ENCODE results near the gene MT3. TPM values are rescaled to one million over a fixed set of nuclear protein-coding genes. Genes with fewer than 3 reads are reported as not detected.
"Not testable (repeated sequence)": the region's sequence is repeated elsewhere in the genome, so short reads cannot be mapped to it uniquely, and the experiment has no call there.

Gene MT3
- total RNA-seq, 1 donor from 2014 or later, result not detected

DNA sequence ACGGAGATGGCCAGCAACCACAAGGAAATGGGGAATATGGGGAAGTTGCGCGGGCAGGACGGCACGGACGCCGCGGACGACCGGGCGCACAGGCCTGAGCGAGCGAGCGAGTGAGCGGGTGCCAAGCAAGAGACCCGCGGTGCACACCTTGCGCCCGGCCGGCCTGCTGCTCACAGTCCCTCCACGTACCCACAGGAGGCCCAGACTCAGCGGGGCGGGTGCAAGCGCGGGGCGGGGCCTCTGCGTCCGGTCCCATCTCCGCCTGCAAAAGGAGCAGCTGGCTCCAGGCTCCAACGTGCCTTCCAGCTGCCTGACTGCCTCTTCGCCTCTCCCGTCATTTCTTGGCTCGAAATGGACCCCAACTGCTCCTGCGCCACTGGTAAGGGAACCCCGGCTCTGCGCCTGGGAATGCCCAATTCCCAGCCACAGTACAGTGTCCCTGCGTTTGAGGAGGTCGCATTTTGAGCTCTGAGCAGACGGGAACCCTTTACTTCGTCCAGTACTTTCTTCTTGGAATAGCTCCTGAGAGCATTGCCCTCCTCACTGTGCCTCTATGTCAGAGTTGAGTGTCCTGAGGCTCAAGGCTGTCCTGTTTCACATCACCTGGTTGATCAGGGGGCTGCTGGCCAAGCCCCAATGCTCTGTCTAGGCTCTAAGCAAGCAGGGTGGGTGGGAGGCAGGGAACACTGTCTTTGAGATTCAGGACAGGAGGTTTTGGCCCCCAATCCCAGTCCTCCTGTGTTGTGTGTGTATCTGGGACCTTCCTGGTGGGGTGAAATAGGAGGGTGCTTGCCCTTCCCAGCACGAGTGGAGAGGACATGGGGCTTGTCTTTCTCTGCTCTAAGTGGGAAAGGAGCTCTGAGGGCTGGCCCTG lies 28.1 kb downstream of the MT3 start:
- TF ChIP-seq, protein P1, sequence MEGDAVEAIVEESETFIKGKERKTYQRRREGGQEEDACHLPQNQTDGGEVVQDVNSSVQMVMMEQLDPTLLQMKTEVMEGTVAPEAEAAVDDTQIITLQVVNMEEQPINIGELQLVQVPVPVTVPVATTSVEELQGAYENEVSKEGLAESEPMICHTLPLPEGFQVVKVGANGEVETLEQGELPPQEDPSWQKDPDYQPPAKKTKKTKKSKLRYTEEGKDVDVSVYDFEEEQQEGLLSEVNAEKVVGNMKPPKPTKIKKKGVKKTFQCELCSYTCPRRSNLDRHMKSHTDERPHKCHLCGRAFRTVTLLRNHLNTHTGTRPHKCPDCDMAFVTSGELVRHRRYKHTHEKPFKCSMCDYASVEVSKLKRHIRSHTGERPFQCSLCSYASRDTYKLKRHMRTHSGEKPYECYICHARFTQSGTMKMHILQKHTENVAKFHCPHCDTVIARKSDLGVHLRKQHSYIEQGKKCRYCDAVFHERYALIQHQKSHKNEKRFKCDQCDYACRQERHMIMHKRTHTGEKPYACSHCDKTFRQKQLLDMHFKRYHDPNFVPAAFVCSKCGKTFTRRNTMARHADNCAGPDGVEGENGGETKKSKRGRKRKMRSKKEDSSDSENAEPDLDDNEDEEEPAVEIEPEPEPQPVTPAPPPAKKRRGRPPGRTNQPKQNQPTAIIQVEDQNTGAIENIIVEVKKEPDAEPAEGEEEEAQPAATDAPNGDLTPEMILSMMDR (conservative IDR thresholded peaks at IDR 0.05), result no peak
- Mint-ChIP-seq H3K4me3 (peak overlapping the region; percentile 77), H3K36me3 (ENCODE audit: low read depth) (no peaks in the 10 kb centered on the region), H3K27me3 (ENCODE audit: low read depth) (peaks cover 81% of the 10 kb centered on the region), H3K9me3 (no peaks in the 10 kb centered on the region), H3K4me1 (peaks cover 14% of the 10 kb centered on the region), H3K27ac (ENCODE audit: unreplicated experiment) (no peak overlapping the region)
- no peak for DNase-seq (ENCODE audit: low read depth, low spot score)

DNA sequence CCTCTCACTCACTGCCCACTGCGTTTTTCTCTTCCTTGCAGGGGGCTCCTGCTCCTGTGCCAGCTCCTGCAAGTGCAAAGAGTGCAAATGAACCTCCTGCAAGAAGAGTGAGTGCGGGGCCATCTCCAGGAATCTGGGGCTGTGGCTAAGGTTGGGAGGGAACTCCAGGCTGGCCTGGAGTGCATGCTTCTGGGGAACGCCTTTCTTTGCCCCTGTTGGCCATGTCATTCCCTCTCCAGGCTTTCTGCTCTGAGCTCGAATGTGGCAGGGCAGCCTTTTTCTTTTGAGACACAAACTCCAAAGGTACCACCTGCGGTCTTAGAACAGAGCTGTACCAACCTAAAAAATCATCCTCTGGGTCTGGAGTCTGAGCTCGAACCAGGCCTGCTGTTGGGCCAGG lies 28.8 kb downstream of the MT3 start:
- Mint-ChIP-seq H3K9me3 (no peaks in the 10 kb centered on the region), H3K4me3 (no peak overlapping the region), H3K36me3 (ENCODE audit: low read depth) (no peaks in the 10 kb centered on the region), H3K27ac (ENCODE audit: unreplicated experiment) (no peak overlapping the region), H3K4me1 (peaks cover 14% of the 10 kb centered on the region), H3K27me3 (ENCODE audit: low read depth) (peaks cover 87% of the 10 kb centered on the region)
- DNase-seq (ENCODE audit: low read depth, low spot score), result no peak
- TF ChIP-seq, protein P1 (conservative IDR thresholded peaks at IDR 0.05), result no peak

DNA sequence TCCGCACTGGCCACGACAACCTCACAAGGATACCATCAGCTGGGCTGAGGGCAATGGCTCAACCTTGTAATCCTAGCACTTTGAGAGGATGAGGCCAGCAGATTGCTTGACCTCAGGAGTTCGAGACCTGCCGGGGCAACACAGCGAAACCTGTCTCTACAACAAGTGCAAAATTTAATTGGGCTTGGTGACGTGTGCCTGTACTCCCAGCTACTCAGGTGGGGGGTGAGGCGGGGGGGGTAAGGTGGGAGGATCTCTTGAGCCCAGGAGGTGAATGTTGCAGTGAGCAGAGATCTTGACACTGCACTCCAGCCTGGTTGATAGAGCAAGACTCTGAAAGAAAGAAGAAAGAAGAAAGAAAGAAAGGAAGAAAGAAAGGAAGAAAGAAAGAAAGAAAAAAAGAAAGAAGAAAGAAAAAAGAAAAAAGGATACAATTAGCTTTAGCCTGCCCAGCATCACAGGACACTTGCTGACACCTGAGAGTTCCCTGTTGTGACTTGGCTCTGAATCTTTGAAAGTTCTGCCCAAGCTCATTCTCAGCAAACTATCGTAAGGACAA lies 31.1 kb downstream of the MT3 start:
- no peaks in the 10 kb centered on the region for H3K9me3 Mint-ChIP-seq
- peaks cover 90% of the 10 kb centered on the region for H3K27me3 Mint-ChIP-seq (ENCODE audit: low read depth)
- no peak for DNase-seq (ENCODE audit: low read depth, low spot score)
- H3K4me3 Mint-ChIP-seq, result no peak overlapping the region
- no peak overlapping the region for H3K27ac Mint-ChIP-seq (ENCODE audit: unreplicated experiment)
- TF ChIP-seq, protein P1 (conservative IDR thresholded peaks at IDR 0.05), result no peak
- no peaks in the 10 kb centered on the region for H3K36me3 Mint-ChIP-seq (ENCODE audit: low read depth)
- peaks cover 20% of the 10 kb centered on the region for H3K4me1 Mint-ChIP-seq

DNA sequence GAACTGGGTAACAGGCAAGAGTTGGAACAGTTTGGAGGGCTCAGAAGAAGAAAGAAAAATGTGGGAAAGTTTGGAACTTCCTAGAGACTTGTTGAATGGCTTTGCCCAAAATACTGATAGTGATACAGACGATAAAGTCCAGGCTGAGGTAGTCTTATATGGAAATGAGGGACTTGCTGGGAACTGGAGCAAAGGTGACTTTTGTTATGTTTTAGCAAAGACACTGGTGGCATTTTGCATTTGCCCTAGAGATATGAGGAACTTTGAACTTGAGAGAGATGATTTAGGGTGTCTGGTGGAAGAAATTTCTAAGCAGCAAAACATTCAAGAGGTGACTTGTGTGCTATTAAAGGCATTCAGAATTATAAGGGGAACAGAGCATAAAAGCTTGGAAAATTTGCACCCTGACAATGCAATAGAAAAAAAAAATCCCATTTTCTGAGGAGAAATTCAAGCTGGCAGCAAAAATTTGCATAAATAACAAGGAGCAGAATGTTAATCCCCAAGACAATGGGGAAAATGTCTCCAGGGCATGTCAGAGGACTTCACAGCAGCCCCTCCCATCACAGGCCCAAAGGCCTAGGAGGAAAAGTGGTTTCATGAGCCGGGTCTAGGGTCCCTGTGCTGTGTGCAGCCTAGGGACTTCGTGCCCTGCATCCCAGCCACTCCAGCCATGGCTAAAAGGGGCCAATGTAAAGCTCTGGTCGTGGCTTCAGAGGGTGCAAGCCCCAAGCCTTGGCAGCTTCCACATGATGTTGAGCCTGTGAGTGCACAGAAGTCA lies 32.5 kb downstream of the MT3 start:
- H3K4me3 Mint-ChIP-seq; DNase-seq (ENCODE audit: low read depth, low spot score); H3K9me3 Mint-ChIP-seq; H3K36me3 Mint-ChIP-seq (ENCODE audit: low read depth); H3K27ac Mint-ChIP-seq (ENCODE audit: unreplicated experiment): not testable (repeated sequence)
- Mint-ChIP-seq H3K4me1 (peaks cover 25% of the 10 kb centered on the region), H3K27me3 (ENCODE audit: low read depth) (peaks cover 93% of the 10 kb centered on the region)

DNA sequence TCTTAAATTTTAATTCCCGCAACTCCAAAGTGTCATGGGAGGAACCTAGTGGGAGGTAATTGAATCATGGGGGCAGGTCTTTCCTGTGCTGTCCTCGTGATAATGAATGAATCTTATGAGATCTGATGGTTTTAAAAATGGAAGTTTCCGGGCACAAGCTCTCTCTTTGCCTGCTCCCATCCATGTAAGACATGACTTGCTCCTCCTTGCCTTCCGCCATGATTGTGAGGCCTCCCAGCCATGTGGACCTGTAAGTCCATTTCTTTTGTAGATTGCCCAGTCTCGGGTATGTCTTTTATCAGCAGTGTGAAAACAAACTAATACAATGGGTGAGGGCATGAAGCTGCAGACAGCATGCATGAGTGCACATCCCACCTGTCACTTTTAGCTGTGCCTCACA lies 33.9 kb downstream of the MT3 start:
- H3K4me3 Mint-ChIP-seq; H3K27ac Mint-ChIP-seq (ENCODE audit: unreplicated experiment); DNase-seq (ENCODE audit: low read depth, low spot score); H3K9me3 Mint-ChIP-seq; H3K36me3 Mint-ChIP-seq (ENCODE audit: low read depth): not testable (repeated sequence)
- peaks cover 88% of the 10 kb centered on the region for H3K27me3 Mint-ChIP-seq (ENCODE audit: low read depth)
- peaks cover 17% of the 10 kb centered on the region for H3K4me1 Mint-ChIP-seq

DNA sequence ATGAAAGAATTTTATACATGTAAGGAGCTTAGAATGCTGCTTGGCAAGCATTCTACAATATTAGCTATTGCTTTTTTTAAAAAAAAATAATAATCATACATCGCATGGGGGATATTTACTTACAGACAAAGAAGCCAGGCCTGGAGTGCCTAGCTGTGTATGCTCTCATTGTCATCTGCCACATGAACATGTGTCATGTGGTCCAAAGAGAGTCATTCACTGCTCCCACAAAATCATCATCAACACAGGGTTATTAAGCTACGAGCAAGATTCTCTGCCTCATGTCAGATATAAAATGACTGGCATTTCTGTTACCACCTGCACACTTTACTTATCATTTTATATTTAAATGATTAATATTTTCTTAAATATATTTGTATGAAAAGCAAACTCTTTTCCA lies 34.3 kb downstream of the MT3 start:
- Mint-ChIP-seq H3K27ac (ENCODE audit: unreplicated experiment) (no peak overlapping the region), H3K4me3 (no peak overlapping the region), H3K27me3 (ENCODE audit: low read depth) (peaks cover 88% of the 10 kb centered on the region), H3K36me3 (ENCODE audit: low read depth) (no peaks in the 10 kb centered on the region), H3K4me1 (peaks cover 17% of the 10 kb centered on the region), H3K9me3 (no peaks in the 10 kb centered on the region)
- no peak for DNase-seq (ENCODE audit: low read depth, low spot score)
- TF ChIP-seq, protein P1 (conservative IDR thresholded peaks at IDR 0.05), result no peak
